SK-N-MC (cell line): ENCODE results near the gene PDF.

Source experiments
- EZH2 ChIP-seq: fragments of 200-600 bp; sonication (generic); IDR thresholded peaks from one replicate; pipeline ENCODE4 v1.6.1; 2017; ENCODE audit warnings: antibody characterized with exemption
- POLR2AphosphoS5 ChIP-seq: IDR thresholded peaks from 2 replicates; pipeline ENCODE4 v1.6.1; 2012; ENCODE audit warnings: mild to moderate bottlenecking, low read depth, low read length, borderline replicate concordance

DNA sequence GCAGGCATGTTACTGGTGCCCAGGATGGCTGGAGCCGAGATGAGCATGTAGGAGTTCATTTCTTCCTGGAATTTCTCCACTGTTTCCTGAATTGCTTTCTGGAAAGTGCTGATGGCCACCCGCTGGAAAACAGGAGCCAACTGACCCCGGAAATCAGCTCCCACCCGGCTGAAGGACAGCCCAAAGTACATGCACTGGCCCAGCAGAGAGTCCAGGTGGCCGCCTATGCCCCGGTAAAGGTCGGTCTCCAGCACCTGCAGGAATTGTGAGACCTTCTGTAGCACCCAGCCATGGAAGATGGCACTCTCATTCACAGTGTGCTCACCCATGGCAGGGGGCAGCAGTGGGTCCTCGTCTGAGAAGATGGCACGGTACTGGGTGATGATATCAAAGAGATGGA lies 4.3 kb upstream of the PDF start:
- TF ChIP-seq EZH2 (no peak), POLR2AphosphoS5 (no peak)
